ENCODE data around the gene ANAPC1.
A peak's percentile ranks its signal among the peaks of the same experiment; 100 is the strongest.
"Not testable (repeated sequence)": the region's sequence is repeated elsewhere in the genome, so short reads cannot be mapped to it uniquely, and the experiment has no call there.

ANAPC1 gene

DNA sequence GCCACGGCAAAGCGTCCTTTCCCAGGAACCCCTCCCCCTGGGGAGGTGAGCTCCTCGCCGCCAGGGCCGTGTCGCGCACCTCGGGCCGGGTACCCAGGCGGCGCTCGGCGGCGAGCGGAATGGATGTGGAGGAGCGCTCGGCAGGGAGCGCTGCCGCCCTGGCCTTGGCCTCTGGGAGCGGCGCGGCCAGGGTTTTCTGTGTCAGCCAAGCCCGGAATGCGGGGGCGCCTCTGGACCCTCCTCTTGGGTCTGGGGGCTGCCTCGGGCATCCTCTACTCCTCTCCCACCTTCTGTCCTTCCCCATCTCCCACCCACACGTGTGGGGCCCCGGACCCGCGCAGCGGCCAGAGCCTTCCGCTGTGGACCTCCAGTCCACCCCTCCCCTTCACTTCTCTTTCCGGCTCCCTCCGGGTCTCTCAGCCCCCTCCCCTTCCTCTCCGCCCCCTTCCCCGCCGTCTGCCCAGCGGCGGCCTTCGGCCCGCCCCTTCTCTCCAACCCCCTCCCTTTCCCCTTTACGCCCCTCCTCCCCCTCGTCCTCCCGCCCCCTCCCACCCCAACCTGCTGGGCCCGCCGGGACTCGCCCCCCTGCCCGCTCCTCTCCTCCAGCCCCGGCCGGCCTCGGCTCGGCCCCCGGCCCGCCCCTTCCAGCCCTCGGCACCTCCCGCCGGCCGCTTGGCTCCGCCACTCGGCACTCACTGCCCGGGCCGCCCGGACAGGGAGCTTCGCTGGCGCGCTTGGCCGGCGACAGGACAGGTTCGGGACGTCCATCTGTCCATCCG lies 14.1 kb upstream of the ANAPC1 start, which contains the start of gene MERTK:
Gene MERTK, plus strand, starts transcription at position 684 of the 779 bp plus-strand sequence. CDS start 129 bp downstream, outside the sequence.
- Mint-ChIP-seq H3K4me3 (peak within 1 kb of the TSS; percentile 84 to 85), H3K4me1 (ENCODE audit: low read depth in 2 of 2) (peaks cover 8 to 10% of the 10 kb centered on the region in 2 donors), H3K27me3 (peaks cover 18 to 31% of the 10 kb centered on the region in 2 donors), H3K36me3 (ENCODE audit: insufficient read depth) (no peaks in the 10 kb centered on the region), H3K9me3 (no peaks in the 10 kb centered on the region), H3K27ac (peak within 1 kb of the TSS; percentile 35 to 46)
- DNase-seq, result peak in 2 of 3 experiments; percentile 26 to 35
- peak; percentile 84 for ATAC-seq (replicated peaks)

DNA sequence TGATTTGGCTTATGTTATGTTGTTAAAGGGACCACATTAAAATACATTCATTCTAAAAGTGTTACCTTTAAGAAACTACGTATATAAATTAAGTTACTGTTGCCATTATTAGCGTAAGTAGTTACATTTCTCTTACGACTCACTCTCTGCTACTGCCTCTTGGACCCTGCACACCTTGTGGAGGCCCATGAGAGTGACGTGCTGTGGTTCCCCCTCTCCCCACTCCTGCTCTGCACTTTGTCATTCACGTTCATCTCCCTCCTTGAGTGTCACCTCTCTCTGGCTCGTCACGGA lies 13.6 kb upstream of the ANAPC1 start:
- peaks cover 12 to 26% of the 10 kb centered on the region in 2 donors for H3K27me3 Mint-ChIP-seq
- no peak overlapping the region for H3K27ac Mint-ChIP-seq
- peaks cover 8 to 10% of the 10 kb centered on the region in 2 donors for H3K4me1 Mint-ChIP-seq (ENCODE audit: low read depth in 2 of 2)
- H3K9me3 Mint-ChIP-seq, result no peaks in the 10 kb centered on the region
- no peak for DNase-seq
- ATAC-seq (replicated peaks), result no peak
- peak overlapping the region; percentile 84 to 85 for H3K4me3 Mint-ChIP-seq
- no peaks in the 10 kb centered on the region for H3K36me3 Mint-ChIP-seq (ENCODE audit: insufficient read depth)

DNA sequence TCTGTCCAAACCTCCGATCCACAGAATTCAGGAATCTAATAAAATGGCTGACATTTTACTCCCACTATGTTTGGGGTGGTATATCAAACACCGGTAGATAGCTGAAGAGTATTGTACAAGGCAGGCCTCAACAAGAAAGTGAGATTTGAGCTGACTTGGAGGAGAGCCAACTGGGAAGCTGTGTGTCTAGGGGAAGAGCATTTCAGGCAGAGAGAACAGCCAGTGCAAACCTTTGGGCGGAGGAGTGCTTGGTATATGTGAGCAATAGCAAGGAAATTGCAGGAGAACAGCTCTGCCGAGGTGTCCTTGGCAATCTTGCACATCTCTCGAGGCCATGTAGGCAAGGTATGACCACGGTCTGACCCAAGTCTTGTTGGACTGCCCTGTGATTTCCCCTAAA lies 12.6 kb upstream of the ANAPC1 start:
- H3K27me3 Mint-ChIP-seq, result peaks cover 7 to 21% of the 10 kb centered on the region in 2 donors
- no peaks in the 10 kb centered on the region for H3K36me3 Mint-ChIP-seq (ENCODE audit: insufficient read depth)
- peaks cover 8 to 10% of the 10 kb centered on the region in 2 donors for H3K4me1 Mint-ChIP-seq (ENCODE audit: low read depth in 2 of 2)
- no peaks in the 10 kb centered on the region for H3K9me3 Mint-ChIP-seq
- H3K4me3 Mint-ChIP-seq, result no peak overlapping the region
- DNase-seq (no peak), ATAC-seq (replicated peaks) (no peak)
- no peak overlapping the region for H3K27ac Mint-ChIP-seq

DNA sequence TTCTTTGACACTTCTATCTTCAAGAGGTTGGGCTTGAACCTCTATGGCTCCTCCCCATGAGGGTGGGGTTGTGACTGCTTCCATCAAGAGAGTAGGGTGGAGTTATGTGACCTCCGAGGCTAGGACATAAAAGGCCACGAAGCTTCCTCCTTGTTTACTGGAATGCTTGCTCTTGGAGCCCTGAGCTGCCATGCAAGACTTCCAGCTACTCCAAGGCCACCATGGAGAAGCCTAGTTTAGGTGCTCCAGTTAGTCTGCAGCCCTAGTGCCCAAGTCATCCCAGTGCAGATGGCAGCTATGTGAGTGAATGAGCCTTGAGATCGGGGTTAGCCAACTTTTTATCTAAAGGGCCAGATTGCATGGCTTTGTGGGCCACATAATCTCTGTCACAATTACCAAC lies 12.0 kb upstream of the ANAPC1 start:
- ATAC-seq (replicated peaks) (no peak), DNase-seq (no peak)
- Mint-ChIP-seq H3K36me3 (ENCODE audit: insufficient read depth) (no peaks in the 10 kb centered on the region), H3K4me3 (no peak overlapping the region), H3K4me1 (ENCODE audit: low read depth in 2 of 2) (peaks cover 8 to 10% of the 10 kb centered on the region in 2 donors), H3K27ac (no peak overlapping the region), H3K27me3 (peaks cover 7 to 21% of the 10 kb centered on the region in 2 donors), H3K9me3 (no peaks in the 10 kb centered on the region)

DNA sequence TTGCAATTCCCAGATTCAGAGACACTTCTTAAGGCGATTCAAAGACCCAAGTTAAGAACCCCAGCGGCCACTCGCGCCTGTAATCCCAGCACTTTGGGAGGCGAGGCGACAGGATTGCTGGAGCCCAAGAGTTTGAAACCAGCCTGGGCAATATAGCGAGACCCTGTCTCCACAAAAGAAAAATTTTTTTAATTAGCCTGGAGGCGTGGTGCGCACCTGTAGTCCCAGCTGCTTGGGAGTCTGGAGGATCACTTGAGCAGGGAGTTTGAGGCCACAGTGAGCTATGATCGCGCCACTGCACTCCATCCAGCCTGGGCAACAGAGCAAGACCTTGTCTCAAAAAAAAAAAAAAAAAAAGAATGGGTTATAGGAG lies 585 bp upstream of the ANAPC1 start:
- DNase-seq (no peak), ATAC-seq (replicated peaks) (no peak)
- H3K4me1 Mint-ChIP-seq (ENCODE audit: low read depth in 2 of 2), result peaks cover 3 to 8% of the 10 kb centered on the region in 2 donors
- no peaks in the 10 kb centered on the region for H3K9me3 Mint-ChIP-seq
- peak overlapping the region; percentile 94 to 96 for H3K27ac Mint-ChIP-seq
- no peaks in the 10 kb centered on the region for H3K27me3 Mint-ChIP-seq
- peaks cover 11% of the 10 kb centered on the region for H3K36me3 Mint-ChIP-seq (ENCODE audit: insufficient read depth)
- peak overlapping the region; percentile 96 for H3K4me3 Mint-ChIP-seq

DNA sequence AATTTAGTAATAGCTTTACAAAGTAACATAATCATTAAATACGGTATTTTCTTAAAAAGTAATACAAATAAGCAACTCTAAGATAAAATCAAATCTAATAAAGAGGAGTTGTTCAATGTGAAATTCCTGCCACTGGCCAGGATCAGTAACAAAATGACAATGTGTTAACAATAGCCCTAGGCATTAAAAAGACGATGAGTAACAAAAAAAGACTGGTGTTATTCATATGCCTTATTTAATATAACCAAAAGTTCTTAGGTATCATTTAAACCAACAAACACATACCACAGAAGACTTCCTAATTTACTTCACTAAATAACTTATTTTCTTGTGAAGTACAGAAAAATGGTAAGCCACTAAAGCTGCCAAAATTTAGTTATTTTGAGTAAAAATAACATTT lies 11.2 kb downstream of the ANAPC1 start:
- H3K27me3 Mint-ChIP-seq; H3K4me3 Mint-ChIP-seq; DNase-seq; H3K9me3 Mint-ChIP-seq; H3K4me1 Mint-ChIP-seq (ENCODE audit: low read depth in 2 of 2); ATAC-seq (replicated peaks); H3K27ac Mint-ChIP-seq: not testable (repeated sequence)
- H3K36me3 Mint-ChIP-seq (ENCODE audit: insufficient read depth), result peaks cover 40% of the 10 kb centered on the region

DNA sequence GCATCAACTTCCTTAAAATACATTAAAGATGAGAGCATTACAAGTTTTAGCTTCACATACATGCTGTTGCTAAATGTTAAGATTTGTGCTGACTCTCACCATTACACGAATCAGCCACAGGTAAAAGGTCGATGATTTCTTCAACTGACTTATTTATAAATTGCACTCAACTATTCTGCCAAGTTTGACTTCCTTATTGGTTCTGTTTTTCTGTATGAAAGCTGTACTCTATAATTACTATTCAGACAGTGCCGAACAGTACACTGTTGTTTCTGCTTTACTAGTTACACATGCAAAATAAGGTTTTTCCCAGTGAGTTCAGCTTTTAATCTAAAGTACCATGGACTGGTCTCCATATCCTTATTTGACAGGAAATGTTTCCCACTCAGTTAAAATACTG lies 18.9 kb downstream of the ANAPC1 start:
- not testable (repeated sequence) for H3K4me1 Mint-ChIP-seq (ENCODE audit: low read depth in 2 of 2); H3K4me3 Mint-ChIP-seq; H3K27ac Mint-ChIP-seq; DNase-seq; H3K9me3 Mint-ChIP-seq; ATAC-seq (replicated peaks); H3K27me3 Mint-ChIP-seq
- H3K36me3 Mint-ChIP-seq (ENCODE audit: insufficient read depth), result peaks cover 30% of the 10 kb centered on the region

DNA sequence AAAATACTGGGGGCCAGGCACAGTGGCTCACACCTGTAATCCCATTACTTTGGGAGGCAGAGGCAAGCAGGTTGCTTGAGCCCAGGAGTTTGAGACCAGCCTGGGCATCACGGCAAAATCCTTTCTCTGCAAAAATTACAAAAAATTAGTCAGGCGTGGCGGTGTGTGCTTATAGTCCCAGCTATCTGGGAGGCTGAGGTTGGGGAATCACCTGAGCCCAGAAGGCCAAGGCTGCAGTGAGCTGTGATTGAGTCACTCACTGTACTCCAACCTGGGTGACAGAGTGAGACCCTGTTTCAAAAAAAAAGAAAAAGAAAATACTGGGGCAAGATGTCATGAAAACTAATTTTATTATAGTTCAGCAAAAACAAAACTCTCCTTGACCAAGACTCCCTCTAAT lies 24.0 kb downstream of the ANAPC1 start:
- not testable (repeated sequence) for H3K27me3 Mint-ChIP-seq; H3K4me1 Mint-ChIP-seq (ENCODE audit: low read depth in 2 of 2); H3K9me3 Mint-ChIP-seq; H3K27ac Mint-ChIP-seq; ATAC-seq (replicated peaks); H3K4me3 Mint-ChIP-seq; DNase-seq
- H3K36me3 Mint-ChIP-seq (ENCODE audit: insufficient read depth), result peaks cover 44% of the 10 kb centered on the region

DNA sequence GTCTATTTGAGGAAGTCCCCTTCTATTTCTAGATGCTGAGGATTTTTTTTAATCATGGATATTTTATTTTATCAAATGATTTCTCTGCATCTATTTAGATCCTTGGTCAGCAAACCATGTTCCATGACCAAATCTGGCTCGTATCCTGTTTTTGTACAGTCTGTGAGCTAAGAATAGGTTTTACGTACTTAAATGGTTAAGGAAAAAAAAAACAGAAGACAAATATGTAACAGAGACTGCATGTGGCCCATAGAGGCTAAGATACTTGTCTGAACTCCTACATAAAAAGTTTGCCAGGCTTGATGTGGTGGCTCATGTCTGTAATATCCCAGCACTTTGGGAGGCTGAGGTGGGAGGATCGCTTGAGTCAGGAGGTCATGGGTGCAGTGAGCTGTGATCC lies 31.4 kb downstream of the ANAPC1 start:
- not testable (repeated sequence) for H3K4me1 Mint-ChIP-seq (ENCODE audit: low read depth in 2 of 2); H3K9me3 Mint-ChIP-seq; H3K27me3 Mint-ChIP-seq; DNase-seq; H3K4me3 Mint-ChIP-seq; ATAC-seq (replicated peaks)
- peak overlapping the region in 1 of 2 donors; percentile 72 for H3K27ac Mint-ChIP-seq
- peaks cover 61% of the 10 kb centered on the region for H3K36me3 Mint-ChIP-seq (ENCODE audit: insufficient read depth)

DNA sequence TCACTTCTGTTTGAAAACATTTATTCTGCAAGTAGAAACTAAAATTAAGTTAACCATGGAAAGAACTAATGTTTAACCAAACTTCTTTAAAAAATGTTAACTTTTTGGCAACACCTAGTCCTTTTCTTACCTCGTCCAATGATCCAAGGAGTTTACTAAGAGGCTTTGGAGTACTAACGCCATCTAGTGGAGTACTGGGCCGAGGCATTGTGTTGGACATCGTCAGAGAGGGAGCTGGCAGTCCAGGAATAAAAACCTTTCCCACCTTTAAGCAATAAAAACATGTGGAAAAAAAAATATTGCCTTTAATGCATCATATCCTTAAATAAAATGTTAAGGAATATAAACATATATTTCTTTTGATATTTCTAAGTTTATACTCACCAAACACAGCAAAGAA lies 33.3 kb downstream of the ANAPC1 start:
- not testable (repeated sequence) for H3K4me1 Mint-ChIP-seq (ENCODE audit: low read depth in 2 of 2); H3K27ac Mint-ChIP-seq; H3K27me3 Mint-ChIP-seq; DNase-seq; ATAC-seq (replicated peaks); H3K4me3 Mint-ChIP-seq; H3K9me3 Mint-ChIP-seq
- H3K36me3 Mint-ChIP-seq (ENCODE audit: insufficient read depth), result peaks cover 42% of the 10 kb centered on the region

DNA sequence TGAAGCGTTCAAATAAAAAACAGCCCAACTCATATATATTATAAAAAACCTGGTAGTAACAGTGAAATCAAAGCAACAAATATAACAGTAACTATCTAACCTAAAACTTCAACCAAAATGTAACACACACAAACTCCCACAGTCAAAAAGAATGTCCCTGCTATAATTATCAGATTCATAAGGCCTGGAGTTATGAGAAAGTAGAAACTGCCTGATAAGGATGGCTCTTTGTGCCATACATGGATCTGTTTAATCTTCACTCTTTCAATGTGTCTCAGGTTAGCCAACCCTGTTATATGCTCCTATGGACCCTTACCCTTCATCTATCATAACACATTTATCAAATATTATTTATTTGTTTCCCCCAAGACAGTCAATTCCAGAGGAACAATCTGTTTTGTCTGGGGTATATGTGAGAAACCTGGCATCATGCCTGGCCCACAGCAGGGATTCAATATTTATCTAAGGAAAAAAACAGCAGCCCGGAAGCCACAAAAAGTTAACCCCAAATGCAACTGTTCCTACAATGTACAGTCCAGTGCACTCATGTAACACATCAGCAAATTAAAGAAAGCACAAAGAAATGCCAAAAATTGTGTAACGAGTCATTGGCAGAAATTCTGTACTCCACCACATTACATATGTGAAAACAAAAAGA lies 44.2 kb downstream of the ANAPC1 start:
- H3K9me3 Mint-ChIP-seq; H3K27me3 Mint-ChIP-seq; DNase-seq; H3K4me1 Mint-ChIP-seq (ENCODE audit: low read depth in 2 of 2); ATAC-seq (replicated peaks); H3K4me3 Mint-ChIP-seq: not testable (repeated sequence)
- Mint-ChIP-seq H3K27ac (peak overlapping the region; percentile 2 to 81), H3K36me3 (ENCODE audit: insufficient read depth) (peaks cover 49% of the 10 kb centered on the region)

DNA sequence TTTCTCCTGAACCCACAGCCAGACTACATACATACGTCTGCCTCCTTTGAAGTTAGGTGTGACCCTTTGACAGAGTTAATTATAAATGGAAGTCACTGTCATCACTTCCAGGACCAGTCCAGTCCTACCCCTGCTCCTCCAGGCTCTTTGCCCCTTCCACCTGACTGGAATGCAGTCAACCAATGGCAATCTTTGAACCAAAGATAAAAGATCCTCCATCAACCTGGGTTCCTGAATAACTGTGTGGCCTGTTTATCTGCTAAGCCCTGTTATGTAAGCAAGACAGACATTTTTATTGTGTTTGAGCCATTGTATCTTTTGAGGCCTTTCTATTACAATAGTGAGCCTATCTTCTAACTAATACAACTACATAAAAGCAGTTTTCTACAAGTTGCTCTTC lies 45.0 kb downstream of the ANAPC1 start:
- Mint-ChIP-seq H3K27ac (peak overlapping the region; percentile 2 to 81), H3K36me3 (ENCODE audit: insufficient read depth) (peaks cover 56% of the 10 kb centered on the region)
- not testable (repeated sequence) for H3K9me3 Mint-ChIP-seq; H3K4me1 Mint-ChIP-seq (ENCODE audit: low read depth in 2 of 2); DNase-seq; H3K27me3 Mint-ChIP-seq; ATAC-seq (replicated peaks); H3K4me3 Mint-ChIP-seq

DNA sequence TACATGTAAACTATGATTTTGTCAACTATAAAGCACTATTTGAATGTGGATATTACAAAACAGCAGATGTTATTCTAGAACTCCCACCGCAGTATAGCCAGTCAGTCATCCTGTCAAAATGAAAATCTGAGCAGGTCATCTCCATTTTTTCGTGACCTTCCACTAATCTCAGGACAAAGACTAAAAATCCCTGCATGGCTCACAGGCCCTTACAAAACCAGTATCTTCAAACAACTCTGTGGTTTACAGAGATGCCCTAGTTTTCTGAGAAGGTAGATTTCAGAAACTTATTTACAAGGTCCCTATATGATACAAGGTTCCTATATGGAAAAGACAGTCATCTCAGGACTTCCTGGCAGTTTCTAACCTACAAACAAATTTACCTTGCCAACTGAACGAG lies 49.8 kb downstream of the ANAPC1 start:
- H3K36me3 Mint-ChIP-seq (ENCODE audit: insufficient read depth), result peaks cover 70% of the 10 kb centered on the region
- H3K9me3 Mint-ChIP-seq; H3K4me1 Mint-ChIP-seq (ENCODE audit: low read depth in 2 of 2); H3K4me3 Mint-ChIP-seq; DNase-seq; ATAC-seq (replicated peaks); H3K27me3 Mint-ChIP-seq: not testable (repeated sequence)
- H3K27ac Mint-ChIP-seq, result peak overlapping the region in 1 of 2 donors; percentile 78

DNA sequence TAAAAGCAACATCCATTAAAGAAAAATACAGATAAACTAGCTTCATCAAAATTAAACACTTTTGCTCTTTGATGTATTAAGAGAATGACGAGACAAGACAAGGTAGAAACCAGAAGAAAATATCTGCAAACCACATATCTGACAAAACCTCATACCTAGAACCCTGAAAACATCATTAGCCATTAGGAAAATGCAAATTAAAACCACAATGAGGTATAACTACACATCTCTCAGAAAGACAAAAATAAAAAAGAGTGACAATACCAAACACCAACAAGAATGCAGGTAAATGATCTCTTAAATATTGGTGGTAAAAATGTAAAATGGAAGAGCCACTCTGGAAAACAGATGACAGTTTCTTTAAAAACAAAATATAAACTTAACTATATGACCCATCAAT lies 53.5 kb downstream of the ANAPC1 start:
- H3K27me3 Mint-ChIP-seq; DNase-seq; H3K4me1 Mint-ChIP-seq (ENCODE audit: low read depth in 2 of 2); H3K9me3 Mint-ChIP-seq; H3K27ac Mint-ChIP-seq; H3K4me3 Mint-ChIP-seq: not testable (repeated sequence)
- ATAC-seq (replicated peaks), result peak; percentile 22
- peaks cover 67% of the 10 kb centered on the region for H3K36me3 Mint-ChIP-seq (ENCODE audit: insufficient read depth)

All from effector memory CD8-positive, alpha-beta T cell (primary cell).